K562 (cell line): ENCODE data around the gene VWA7. TPM values are rescaled to one million over a fixed set of nuclear protein-coding genes. Genes with fewer than 3 reads are reported as not detected.

ENCODE experiments used
- ARHGAP35 ChIP-seq: fragments of 450-650 bp; IDR thresholded peaks from 2 replicates; pipeline ENCODE4 v1.6.1; 2018; ENCODE audit not compliant: partially characterized antibody
- BACH1 ChIP-seq: fragments of 200-800 bp; sonication (Bioruptor generic); IDR thresholded peaks from 2 replicates; pipeline ENCODE4 v1.6.1; 2016; ENCODE audit warnings: missing genetic modification characterization, missing compliant biosample characterization
- CREB3 ChIP-seq: fragments of 450-650 bp; conservative IDR thresholded peaks from 2 replicates; pipeline ENCODE4 v1.6.1; 2016; ENCODE audit warnings: missing genetic modification characterization, low read depth, mild to moderate bottlenecking, missing compliant biosample characterization, moderate library complexity
- E2F3 ChIP-seq: fragments of 250-450 bp; sonication (Bioruptor Pico); IDR thresholded peaks from 2 replicates; pipeline ENCODE4 v1.4.0; 2020; ENCODE audit warnings: mild to moderate bottlenecking
- E2F4 ChIP-seq: sonication (generic); formaldehyde crosslinking; IDR thresholded peaks from 2 replicates; pipeline ENCODE4 v1.8.0; 2022; ENCODE audit warnings: mild to moderate bottlenecking, low read depth, missing genetic modification reagents
- ELK3 ChIP-seq: fragments of 450-650 bp; formaldehyde crosslinking; IDR thresholded peaks from 2 replicates; pipeline ENCODE4 v1.4.0; 2020; ENCODE audit warnings: mild to moderate bottlenecking
- ETS2 ChIP-seq: IDR thresholded peaks from 2 replicates; pipeline ENCODE4 v1.6.1; 2016; ENCODE audit warnings: borderline replicate concordance, missing genetic modification characterization, mild to moderate bottlenecking, moderate library complexity, missing compliant biosample characterization; ENCODE audit not compliant: poor library complexity, severe bottlenecking
- FOXA3 ChIP-seq, 2 experiments: fragments of 450-650 bp in 1 of 2; sonication (generic) in 1 of 2; formaldehyde crosslinking; IDR thresholded peaks in 1 of 2; conservative IDR thresholded peaks in 1 of 2; 2 replicates each; pipeline versions ENCODE4 v1.4.0 to v1.8.0; 2020 to 2022; ENCODE audit warnings: mild to moderate bottlenecking in 2 of 2, missing genetic modification reagents in 1 of 2
- FOXK1 ChIP-seq: sonication (generic); formaldehyde crosslinking; IDR thresholded peaks from 2 replicates; pipeline ENCODE4 v1.8.0; 2022; ENCODE audit warnings: missing genetic modification reagents, mild to moderate bottlenecking, borderline replicate concordance
- ILF3 ChIP-seq: fragments of 450-650 bp; IDR thresholded peaks from 2 replicates; pipeline ENCODE4 v1.6.1; 2018; ENCODE audit warnings: antibody characterized with exemption, mild to moderate bottlenecking, moderate library complexity, borderline replicate concordance
- MAFK ChIP-seq: IDR thresholded peaks from 2 replicates; pipeline ENCODE4 v1.6.1; 2011; ENCODE audit warnings: low read length, improper control_type of control experiment
- POLR2AphosphoS5 ChIP-seq: IDR thresholded peaks from 2 replicates; pipeline ENCODE4 v1.6.1; 2011; ENCODE audit warnings: mild to moderate bottlenecking, low read depth, low read length, moderate library complexity; ENCODE audit not compliant: control insufficient read depth, insufficient read depth
- PTRF ChIP-seq: fragments of 450-650 bp; IDR thresholded peaks from 2 replicates; pipeline ENCODE4 v1.6.1; 2016; ENCODE audit warnings: mild to moderate bottlenecking, missing genetic modification characterization, missing compliant biosample characterization
- SMARCB1 ChIP-seq: IDR thresholded peaks from 2 replicates; pipeline ENCODE4 v1.6.1; 2011; ENCODE audit warnings: improper control_type of control experiment, low read depth; ENCODE audit not compliant: insufficient read length
- SOX6 ChIP-seq: fragments of 450-650 bp; IDR thresholded peaks from 2 replicates; pipeline ENCODE4 v1.6.1; 2014; ENCODE audit warnings: mild to moderate bottlenecking
- TFAM ChIP-seq: fragments of 250-450 bp; sonication (Bioruptor Pico); conservative IDR thresholded peaks from 2 replicates; pipeline ENCODE4 v1.5.0; 2021; ENCODE audit warnings: mild to moderate bottlenecking, moderate library complexity
- THAP7 ChIP-seq: fragments of 250-450 bp; sonication (Bioruptor Pico); IDR thresholded peaks from 2 replicates; pipeline ENCODE4 v1.5.0; 2021
- TRIM25 ChIP-seq: fragments of 450-650 bp; IDR thresholded peaks from 2 replicates; pipeline ENCODE4 v1.7.0; 2016; ENCODE audit warnings: borderline replicate concordance
- ZNF140 ChIP-seq: fragments of 250-450 bp; sonication (Bioruptor Pico); IDR thresholded peaks from 2 replicates; pipeline ENCODE4 v1.8.0; 2021; ENCODE audit warnings: moderate library complexity, mild to moderate bottlenecking, inconsistent platforms
- ZNF217 ChIP-seq: sonication (generic); formaldehyde crosslinking; IDR thresholded peaks from 2 replicates; pipeline ENCODE4 v1.8.0; 2022; ENCODE audit warnings: mild to moderate bottlenecking, missing genetic modification reagents
- ZNF77 ChIP-seq: fragments of 250-450 bp; sonication (Bioruptor Pico); IDR thresholded peaks from 2 replicates; pipeline ENCODE4 v1.5.0; 2020
- ZNF785 ChIP-seq: fragments of 250-450 bp; sonication (Bioruptor Pico); IDR thresholded peaks from 2 replicates; pipeline ENCODE4 v1.4.0; 2020; ENCODE audit warnings: mild to moderate bottlenecking
- polyA plus RNA-seq, 8 experiments: library from polyadenylated mRNA; depleted of rRNA in 4 of 8; stranded (reverse) in 5 of 8; unstranded in 3 of 8; fragments of >200 nt; fragmentation: Nextera tagmentation in 2 of 8; fragmentation: Illumina TruSeq in 1 of 8; extraction: Ambion mirVana in 2 of 8; extraction: Trizol in 1 of 8; gene quantifications; 2 replicates each; pipeline versions ENCODE4 v1.2.1 to v1.2.3, GENCODE V29; 2011 to 2014; ENCODE audit warnings: inconsistent platforms in 1 of 8, missing spikeins in 1 of 8
- total RNA-seq, 7 experiments: library from RNA; depleted of rRNA in 6 of 7; stranded (reverse); fragments of >200 nt in 6 of 7; fragmentation: Illumina TruSeq in 2 of 7; extraction: Trizol in 2 of 7; gene quantifications; 2 replicates each; pipeline versions ENCODE4 v1.2.1 to v1.2.3, GENCODE V29; 2011 to 2021; ENCODE audit warnings: low replicate concordance in 1 of 7

The VWA7 gene
- total and polyA plus RNA-seq, 9 of the 15 experiments (the other 6 are each of a cell fraction or from before 2014, with no cell fraction given): 0.18 to 2.9 (median 0.95) TPM

- TF ChIP-seq TRIM25 (no peak), POLR2AphosphoS5 (0 out of 2 replicates have a peak, but pooled peaks have one; percentile 32), ZNF785 (no peak), FOXK1 (CRISPR knock-in tag) (peak; percentile 40; the same call in 1 of the 2 replicates), ILF3 (no peak), ZNF77 (CRISPR knock-in tag) (no peak), E2F4 (CRISPR knock-in tag) (0 out of 2 replicates have a peak, but pooled peaks have one; percentile 40), BACH1 (tag) (no peak), E2F3 (CRISPR knock-in tag) (no peak), ELK3 (CRISPR knock-in tag) (no peak), PTRF (tag) (no peak), ZNF140 (no peak), THAP7 (no peak), ARHGAP35 (no peak), SMARCB1 (no peak), CREB3 (tag) (peak; percentile 71), MAFK (peak; percentile 66; the same call in 1 of the 2 replicates), TFAM (CRISPR knock-in tag) (no peak), ZNF217 (CRISPR knock-in tag) (no peak), ETS2 (no peak), SOX6 (0 out of 2 replicates have a peak, but pooled peaks have one; percentile 15), FOXA3 (CRISPR knock-in tag; conservative IDR thresholded peaks at IDR 0.05 in 1 of 2, IDR thresholded peaks at IDR 0.05 in 1 of 2) (no peak)
Measured at GRCh38 chr6:31727034-31727716, 50.0 kb downstream of the VWA7 start (continued).
